Left lobe of liver (tissue), 2 donors: ENCODE measurements around the gene TCTA. TPM values are rescaled to one million over a fixed set of nuclear protein-coding genes. Genes with fewer than 3 reads are reported as not detected.

Experiments
- ATAC-seq: fragments of 200-7000 bp; cut with Tn5 transposase; one replicate; pipeline ENCODE4 v1.9.1; 2020; ENCODE audit warnings: mild to moderate bottlenecking, moderate library complexity
- DNase-seq: peaks from one replicate; pipeline ENCODE4 v3.0.0-alpha.2; 2020; ENCODE audit warnings: low spot score
- total RNA-seq: library from RNA; stranded (reverse); gene quantifications from one replicate; pipeline ENCODE4 v1.2.1, GENCODE V29; 2021
- donor health status: DM: no; HTN: no; CAD: no; lungs with moderate emphysema.
- donor health status: DM: no; HTN: yes; CAD: no.

Gene TCTA
- total RNA-seq, 1 donor from 2014 or later = 23.4 TPM

DNA sequence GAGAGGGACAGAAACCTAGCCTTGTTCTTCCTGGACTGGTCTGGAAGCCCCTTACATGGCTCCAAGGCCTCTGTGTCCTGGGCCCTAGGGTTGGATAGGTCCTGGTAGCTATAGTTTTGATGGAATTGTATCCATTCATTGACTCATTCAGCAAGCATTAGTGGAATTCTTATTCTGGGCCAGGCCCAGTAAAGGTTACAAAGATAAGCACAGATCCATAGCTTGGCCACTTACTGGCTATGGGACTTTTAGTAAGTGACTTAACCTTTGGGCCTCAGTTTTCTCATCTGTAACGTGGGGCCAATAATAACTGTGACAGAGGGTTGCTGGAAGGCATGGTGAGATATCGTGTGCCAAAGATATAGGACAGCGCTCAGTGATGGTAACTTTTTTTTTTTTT lies 44.2 kb downstream of the TCTA start:
- DNase-seq = no peak
- no peak for ATAC-seq

- no peak for ATAC-seq
- DNase-seq = no peak
Measured at GRCh38 chr3:49460188-49460890, 48.1 kb downstream of the TCTA start.

GRCh38 chr3:49460956-49461355 lies 48.7 kb downstream of the TCTA start:
- DNase-seq (no peak), ATAC-seq (no peak)

GRCh38 chr3:49461443-49462171 lies 49.4 kb downstream of the TCTA start:
- ATAC-seq (no peak), DNase-seq (no peak)

GRCh38 chr3:49462222-49462621 lies 50.0 kb downstream of the TCTA start:
- ATAC-seq (no peak), DNase-seq (no peak)

GRCh38 chr3:49465270-49466034 lies 53.2 kb downstream of the TCTA start:
- ATAC-seq = no peak
- no peak for DNase-seq

Other genes with a start within 250 kb of the TCTA start
- 9.2 TPM for gene CCDC71, start 246.1 kb upstream of the TCTA start, total RNA-seq
- 14.0 TPM for gene KLHDC8B, start 240.8 kb upstream of the TCTA start, total RNA-seq
- gene C3orf62, start 135.2 kb upstream of the TCTA start, total RNA-seq = 1.9 TPM
- 19.7 TPM for gene USP4, start 72.4 kb upstream of the TCTA start, total RNA-seq
- gene GPX1, start 54.1 kb upstream of the TCTA start, total RNA-seq = 272 TPM
- 155 TPM for gene RHOA, start 447 bp upstream of the TCTA start, total RNA-seq
- gene AMT, start 10.1 kb downstream of the TCTA start, total RNA-seq = 46.8 TPM
- 9.1 TPM for gene NICN1, start 16.9 kb downstream of the TCTA start, total RNA-seq
- 59.6 TPM for gene DAG1, start 57.8 kb downstream of the TCTA start, total RNA-seq
- gene BSN, start 142.1 kb downstream of the TCTA start, total RNA-seq = 0.73 TPM